Adrenal gland (tissue), 12 donors: Measurements from ENCODE around the gene FAXC. TPM values are rescaled to one million over a fixed set of nuclear protein-coding genes. Genes with fewer than 3 reads are reported as not detected.

Experiments used
- DNase-seq, 7 donors: peaks; one replicate each; pipeline ENCODE4 v3.0.0-alpha.2; 2019 to 2020
- H3K27ac ChIP-seq, 5 donors: fragments of 200-600 bp; sonication (generic) in 4 of 5; 1 replicate in 3 of 5; 2 replicates in 2 of 5; pipeline versions ENCODE4 v1.5.1 to v1.8.0; 2016 to 2020; ENCODE audit warnings: mild to moderate bottlenecking in 1 of 5
- H3K27me3 ChIP-seq: fragments of 200-600 bp; 2 replicates; pipeline ENCODE4 v1.8.0; 2021
- H3K36me3 ChIP-seq, 2 donors: fragments of 200-600 bp; replicated peaks in 1 of 2; 1 replicate in 1 of 2; 2 replicates in 1 of 2; pipeline versions ENCODE4 v1.5.1 to v1.8.0; 2018 to 2022
- H3K4me1 ChIP-seq, 2 donors: fragments of 200-600 bp; replicated peaks in 1 of 2; 1 replicate in 1 of 2; 2 replicates in 1 of 2; pipeline versions ENCODE4 v1.5.1 to v1.8.0; 2018 to 2021
- H3K4me3 ChIP-seq, 4 donors: fragments of 200-600 bp; sonication (generic) in 3 of 4; one replicate each; pipeline ENCODE4 v1.5.1; 2016 to 2018
- H3K9me3 ChIP-seq, 3 donors: fragments of 200-600 bp; sonication (generic) in 1 of 3; replicated peaks in 1 of 3; 1 replicate in 2 of 3; 2 replicates in 1 of 3; pipeline versions ENCODE4 v1.5.1 to v1.8.0; 2016 to 2021
- CTCF ChIP-seq, 6 experiments: fragments of 450-650 bp in 4 of 6; fragments of 200-600 bp in 2 of 6; sonication (generic) in 1 of 6; IDR thresholded peaks; 1 replicate in 5 of 6; 2 replicates in 1 of 6; pipeline versions ENCODE4 v1.5.1 to v1.8.0; 2016 to 2021; ENCODE audit warnings: antibody characterized with exemption in 6 of 6, mild to moderate bottlenecking in 2 of 6, moderate library complexity in 1 of 6
- POLR2A ChIP-seq, 2 donors: fragments of 450-650 bp; IDR thresholded peaks; one replicate each; pipeline ENCODE4 v1.6.1; 2017; ENCODE audit warnings: antibody characterized with exemption in 2 of 2, mild to moderate bottlenecking in 2 of 2, moderate library complexity in 1 of 2
- WGBS, 4 donors: extraction: QIAGEN DNeasy Blood & Tissue Kit in 2 of 4; methylation state at CpG; one replicate each; pipeline versions ENCODE4 v1.1.5 to v1.1.7; 2013 to 2017; 5-methylcytosine and 5-hydroxymethylcytosine counted together
- intact Hi-C, 2 donors: fragments of 100-400 bp; cut with DNase I; formaldehyde crosslinking; loops; one replicate each; pipeline versions ENCODE4 v1.14.1 to v1.15.0; 2022 to 2023
- polyA plus RNA-seq, 3 donors: library from polyadenylated mRNA; stranded (reverse); fragments of 200-250 nt in 2 of 3; fragments of 350-450 nt in 1 of 3; fragmentation: Illumina TruSeq in 1 of 3; extraction: RNeasy Lipid Tissue Mini Kit (QIAGEN cat#74804) in 1 of 3; gene quantifications; one replicate each; pipeline ENCODE4 v1.2.3, GENCODE V29; 2013 to 2014
- total RNA-seq, 9 donors: library from RNA; depleted of rRNA in 4 of 9; stranded (reverse); fragments of >200 nt in 4 of 9; fragments of 120-200 nt in 1 of 9; fragmentation: NEBNext Ultra II Directional in 1 of 9; extraction: Animal tissue kit (Norgen Biotek cat#: 25700) in 1 of 9; gene quantifications; one replicate each; pipeline versions ENCODE4 v1.1.0 to v1.2.4, GENCODE V29; 2013 to 2023
- donor health status: healthy with polysubstance abuse.
- donor health status: Bipolar disorder and iron deficiency.
- donor health status: DM: yes; HTN: yes; CAD: no.
- donor health status: DM: no; HTN: no; CAD: no.
- donor health status: DM: no; HTN: no; CAD: no.
- donor health status: DM: yes; HTN: yes; CAD: no.

Gene FAXC
- total and polyA plus RNA-seq, 12 donors, result 0.32 to 4.5 (median 2.0) TPM; not detected in 3

GRCh38 chr6:99287523-99287922 is 62.0 kb downstream of the FAXC start:
- no peaks in the 10 kb centered on the region for H3K4me1 ChIP-seq
- H3K27ac ChIP-seq, result no peak overlapping the region
- TF ChIP-seq POLR2A (IDR thresholded peaks at IDR 0.05), result no peak
- H3K4me3 ChIP-seq, result no peak overlapping the region
- H3K36me3 ChIP-seq, result no peaks in the 10 kb centered on the region
- no peak for DNase-seq
- H3K27me3 ChIP-seq, result no peaks in the 10 kb centered on the region
- WGBS, 4 donors, result 59 to 74% (median 71%) methylated on average over 2 of the region's 2 CpGs
- intact Hi-C loops, result no loop called here
- no peaks in the 10 kb centered on the region for H3K9me3 ChIP-seq

DNA sequence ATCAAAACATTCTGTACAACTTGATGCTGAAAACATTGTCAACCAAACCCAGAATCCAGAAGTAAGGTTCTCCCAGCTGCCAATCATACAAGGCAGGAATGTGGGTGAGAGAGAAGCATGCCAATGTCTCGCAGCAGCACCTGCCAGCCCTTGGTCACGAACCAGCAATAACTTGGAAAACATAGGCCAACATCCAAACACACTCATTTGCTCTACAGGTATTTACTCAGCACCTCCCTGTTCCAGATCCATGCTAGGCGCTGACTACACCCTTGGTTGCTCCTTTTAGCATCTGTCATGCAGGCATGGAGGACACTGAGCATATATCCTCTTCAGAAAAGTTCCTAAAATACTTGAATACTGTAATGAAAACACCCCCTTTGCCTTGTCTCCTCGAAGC is 63.6 kb downstream of the FAXC start:
- DNase-seq, result no peak
- Histone ChIP-seq H3K36me3 (no peaks in the 10 kb centered on the region), H3K9me3 (no peaks in the 10 kb centered on the region), H3K4me1 (no peaks in the 10 kb centered on the region), H3K4me3 (no peak overlapping the region), H3K27me3 (no peaks in the 10 kb centered on the region), H3K27ac (no peak overlapping the region)
- TF ChIP-seq POLR2A (IDR thresholded peaks at IDR 0.05), result no peak
- TF ChIP-seq CTCF (IDR thresholded peaks at IDR 0.05), result no peak
- intact Hi-C loops, result no loop called here
- 68 to 82% (median 77%) methylated on average over 4 of the region's 4 CpGs for WGBS, 4 donors

DNA sequence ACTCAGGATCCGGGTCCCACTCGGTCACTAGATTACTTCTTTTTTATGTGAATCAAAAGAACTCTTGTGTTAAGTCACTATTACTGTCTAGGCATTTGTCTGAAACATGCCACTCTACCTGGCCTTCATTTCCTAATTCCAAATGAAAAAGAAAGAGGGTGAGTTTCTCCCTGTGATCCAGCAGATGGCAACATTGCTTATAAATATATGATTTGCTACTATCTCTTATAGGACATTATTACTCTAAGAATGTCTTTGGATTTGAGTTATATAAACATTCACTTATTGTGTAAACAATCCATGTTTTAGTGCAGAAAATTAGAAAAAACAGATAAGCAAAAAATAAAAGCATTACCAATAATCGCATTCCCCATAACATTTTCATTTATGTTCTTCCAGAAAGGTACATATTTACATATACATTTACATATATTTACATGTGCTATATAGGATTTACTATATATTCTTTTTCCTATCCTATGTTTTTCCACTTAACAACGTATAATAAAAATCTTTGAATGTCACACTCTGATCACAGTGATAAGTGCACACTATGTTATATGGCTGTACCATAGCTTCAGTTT is 66.9 kb downstream of the FAXC start:
- 52 to 63% (median 60%) methylated on average over 4 of the region's 4 CpGs for WGBS, 4 donors
- intact Hi-C loops, result no loop called here
- no peak overlapping the region for H3K4me3 ChIP-seq
- TF ChIP-seq CTCF (IDR thresholded peaks at IDR 0.05) (peak in 5 of 6 experiments; percentile 28 to 42 (median 30)), POLR2A (IDR thresholded peaks at IDR 0.05) (no peak)
- H3K27ac ChIP-seq, result no peak overlapping the region
- H3K27me3 ChIP-seq, result no peaks in the 10 kb centered on the region
- no peaks in the 10 kb centered on the region for H3K4me1 ChIP-seq
- no peaks in the 10 kb centered on the region for H3K36me3 ChIP-seq
- no peaks in the 10 kb centered on the region for H3K9me3 ChIP-seq
- DNase-seq, result no peak

DNA sequence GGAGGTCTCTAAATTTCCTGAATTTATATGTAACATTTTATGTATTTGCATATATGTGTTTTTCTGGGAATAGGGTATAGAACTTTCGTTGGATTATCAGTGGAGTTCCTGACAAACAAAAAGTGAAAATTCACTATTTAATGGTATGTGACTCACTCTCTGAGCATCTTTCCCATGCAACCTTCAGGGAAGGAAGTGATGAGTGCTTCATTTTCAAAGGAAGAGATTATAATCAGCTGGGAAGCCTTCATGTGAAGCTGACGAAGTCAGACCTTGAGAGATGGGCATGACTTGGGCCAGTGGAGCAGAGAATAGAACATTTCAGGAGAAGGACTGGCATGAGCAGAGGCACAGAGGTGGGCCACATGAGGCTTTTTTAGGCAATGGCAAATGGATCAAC is 72.7 kb downstream of the FAXC start:
- H3K4me1 ChIP-seq, result no peaks in the 10 kb centered on the region
- no peak overlapping the region for H3K4me3 ChIP-seq
- no peak for TF ChIP-seq CTCF (IDR thresholded peaks at IDR 0.05)
- no peak for TF ChIP-seq POLR2A (IDR thresholded peaks at IDR 0.05)
- no peaks in the 10 kb centered on the region for H3K27me3 ChIP-seq
- no peaks in the 10 kb centered on the region for H3K9me3 ChIP-seq
- no peak for DNase-seq
- H3K36me3 ChIP-seq, result no peaks in the 10 kb centered on the region
- 34 to 45% (median 36%) methylated on average over 2 of the region's 2 CpGs for WGBS, 4 donors
- H3K27ac ChIP-seq, result no peak overlapping the region
- intact Hi-C loops, result no loop called here

- H3K27ac ChIP-seq, result no peak overlapping the region
- H3K4me3 ChIP-seq, result no peak overlapping the region
- no peak for DNase-seq
- no peaks in the 10 kb centered on the region for H3K36me3 ChIP-seq
- no peaks in the 10 kb centered on the region for H3K9me3 ChIP-seq
- intact Hi-C loops, result no loop called here
- H3K4me1 ChIP-seq, result no peaks in the 10 kb centered on the region
- 60 to 67% (median 64%) methylated on average over 7 of the region's 7 CpGs for WGBS, 4 donors
- TF ChIP-seq CTCF (IDR thresholded peaks at IDR 0.05) (no peak), POLR2A (IDR thresholded peaks at IDR 0.05) (no peak)
- H3K27me3 ChIP-seq, result no peaks in the 10 kb centered on the region
Observed at GRCh38 chr6:99270826-99271225, 78.6 kb downstream of the FAXC start.
